H9 (cell line): ENCODE results near the gene RAB5A. TPM values are rescaled to one million over a fixed set of nuclear protein-coding genes. Genes with fewer than 3 reads are reported as not detected.

Source experiments
- DNase-seq: peaks from one replicate; pipeline ENCODE4 v3.0.0-alpha.2; 2017
- H2AFZ ChIP-seq: one replicate; pipeline ENCODE4 v1.6.1; 2013; ENCODE audit warnings: mild to moderate bottlenecking, low read length, control low read depth, moderate library complexity
- H2AK5ac ChIP-seq: 2 replicates; pipeline ENCODE4 v1.6.1; 2013; ENCODE audit warnings: low read length, control low read depth, mixed read lengths; ENCODE audit not compliant: insufficient read length
- H2BK120ac ChIP-seq: one replicate; pipeline ENCODE4 v1.6.1; 2013; ENCODE audit warnings: low read depth, mild to moderate bottlenecking, low read length, control low read depth, inconsistent platforms; ENCODE audit not compliant: poor library complexity, severe bottlenecking
- H2BK12ac ChIP-seq: 2 replicates; pipeline ENCODE4 v1.6.1; 2013; ENCODE audit warnings: low read length, control low read depth, mixed read lengths, low read depth; ENCODE audit not compliant: insufficient read length
- H2BK15ac ChIP-seq: 2 replicates; pipeline ENCODE4 v1.6.1; 2013; ENCODE audit warnings: low read depth, low read length, control low read depth
- H2BK20ac ChIP-seq: one replicate; pipeline ENCODE4 v1.6.1; 2013; ENCODE audit warnings: low read depth, mild to moderate bottlenecking, low read length, control low read depth, inconsistent platforms; ENCODE audit not compliant: poor library complexity, severe bottlenecking
- H2BK5ac ChIP-seq: 2 replicates; pipeline ENCODE4 v1.6.1; 2013; ENCODE audit warnings: low read length, control low read depth, mixed read lengths; ENCODE audit not compliant: insufficient read length
- H3K14ac ChIP-seq: 2 replicates; pipeline ENCODE4 v1.6.1; 2013; ENCODE audit warnings: low read length, control low read depth; ENCODE audit not compliant: insufficient read depth
- H3K18ac ChIP-seq: 2 replicates; pipeline ENCODE4 v1.6.1; 2013; ENCODE audit warnings: low read depth, mild to moderate bottlenecking, mixed read lengths, low read length, control low read depth; ENCODE audit not compliant: insufficient read length
- H3K23ac ChIP-seq: 2 replicates; pipeline ENCODE4 v1.6.1; 2013; ENCODE audit warnings: low read length, control low read depth, mixed read lengths, low read depth; ENCODE audit not compliant: insufficient read length
- H3K23me2 ChIP-seq: 2 replicates; pipeline ENCODE4 v1.6.1; 2013; ENCODE audit warnings: low read depth, mild to moderate bottlenecking, mixed read lengths, low read length, control low read depth; ENCODE audit not compliant: insufficient read length, poor library complexity, severe bottlenecking
- H3K27ac ChIP-seq: 2 replicates; pipeline ENCODE4 v1.5.1; 2013; ENCODE audit warnings: low read length, control low read depth, mixed read lengths, low read depth; ENCODE audit not compliant: insufficient read length
- H3K27me3 ChIP-seq: 2 replicates; pipeline ENCODE4 v1.6.1; 2013; ENCODE audit warnings: low read length, control low read depth, inconsistent platforms; ENCODE audit not compliant: insufficient read depth
- H3K4ac ChIP-seq: 2 replicates; pipeline ENCODE4 v1.6.1; 2013; ENCODE audit warnings: low read depth, mild to moderate bottlenecking, control low read depth, inconsistent platforms, low read length, moderate library complexity
- H3K4me1 ChIP-seq: 2 replicates; pipeline ENCODE4 v1.6.1; 2013; ENCODE audit warnings: low read length, control low read depth, inconsistent platforms; ENCODE audit not compliant: insufficient read depth
- H3K4me2 ChIP-seq: 2 replicates; pipeline ENCODE4 v1.6.1; 2013; ENCODE audit warnings: low read length, control low read depth, mixed read lengths; ENCODE audit not compliant: insufficient read length, insufficient read depth
- H3K56ac ChIP-seq: 2 replicates; pipeline ENCODE4 v1.6.1; 2013; ENCODE audit warnings: low read depth, mild to moderate bottlenecking, mixed read lengths, low read length, control low read depth; ENCODE audit not compliant: insufficient read length
- H3K79me1 ChIP-seq: 2 replicates; pipeline ENCODE4 v1.6.1; 2013; ENCODE audit warnings: low read depth, mild to moderate bottlenecking, moderate library complexity, low read length, control low read depth, inconsistent platforms; ENCODE audit not compliant: insufficient read depth, poor library complexity, severe bottlenecking
- H3K79me2 ChIP-seq: 2 replicates; pipeline ENCODE4 v1.6.1; 2013; ENCODE audit warnings: low read length, control low read depth, inconsistent platforms; ENCODE audit not compliant: insufficient read depth
- H3K9ac ChIP-seq: 2 replicates; pipeline ENCODE4 v1.6.1; 2013; ENCODE audit warnings: low read length, control low read depth, mixed read lengths; ENCODE audit not compliant: insufficient read length; ENCODE audit errors: extremely low read depth
- H3K9me3 ChIP-seq: one replicate; pipeline ENCODE4 v1.6.1; 2013; ENCODE audit warnings: low read depth, low read length, inconsistent platforms; ENCODE audit not compliant: control insufficient read depth
- H3T11ph ChIP-seq: one replicate; pipeline ENCODE4 v1.6.1; 2013; ENCODE audit warnings: mild to moderate bottlenecking, low read length, control low read depth, inconsistent platforms
- H4K20me1 ChIP-seq: one replicate; pipeline ENCODE4 v1.6.1; 2013; ENCODE audit not compliant: control insufficient read depth, insufficient read length, insufficient read depth
- H4K5ac ChIP-seq: 2 replicates; pipeline ENCODE4 v1.6.1; 2013; ENCODE audit warnings: low read depth, mild to moderate bottlenecking, mixed read lengths, low read length, control low read depth; ENCODE audit not compliant: insufficient read length
- H4K8ac ChIP-seq: replicated peaks from 2 replicates; pipeline ENCODE4 v1.6.1; 2013; ENCODE audit warnings: low read length, control low read depth, mixed read lengths, low read depth; ENCODE audit not compliant: insufficient read length
- H4K91ac ChIP-seq: 2 replicates; pipeline ENCODE4 v1.6.1; 2013; ENCODE audit warnings: low read depth, mild to moderate bottlenecking, moderate library complexity, mixed read lengths, low read length, control low read depth; ENCODE audit not compliant: insufficient read length
- H3K27ac Mint-ChIP-seq, 3 experiments: 2 replicates in 2 of 3; 3 replicates in 1 of 3; pipeline ENCODE4 v1.8.0; 2020 to 2021; ENCODE audit warnings: mixed read lengths in 3 of 3, mild to moderate bottlenecking in 1 of 3, moderate library complexity in 1 of 3
- H3K27me3 Mint-ChIP-seq: 2 replicates; pipeline ENCODE4 v1.8.0; 2021; ENCODE audit warnings: low read depth, mild to moderate bottlenecking, moderate library complexity, mixed read lengths
- H3K36me3 Mint-ChIP-seq, 3 experiments: 2 replicates in 2 of 3; 3 replicates in 1 of 3; pipeline ENCODE4 v1.8.0; 2020 to 2021; ENCODE audit warnings: low read depth in 3 of 3, mixed read lengths in 3 of 3; ENCODE audit not compliant: insufficient read depth in 1 of 3
- H3K4me1 Mint-ChIP-seq, 2 experiments: 2 replicates each; pipeline ENCODE4 v1.8.0; 2020; ENCODE audit warnings: mixed read lengths in 2 of 2
- H3K4me3 Mint-ChIP-seq, 2 experiments: 2 replicates in 1 of 2; 3 replicates in 1 of 2; pipeline ENCODE4 v1.8.0; 2020 to 2021; ENCODE audit warnings: mild to moderate bottlenecking in 2 of 2, mixed read lengths in 2 of 2, moderate library complexity in 1 of 2
- H3K9me3 Mint-ChIP-seq, 2 experiments: 2 replicates in 1 of 2; 3 replicates in 1 of 2; pipeline ENCODE4 v1.8.0; 2020; ENCODE audit warnings: mild to moderate bottlenecking in 2 of 2, mixed read lengths in 2 of 2, moderate library complexity in 1 of 2
- WGBS: extraction: QIAGEN DNeasy Blood & Tissue Kit; methylation state at CpG from one replicate; pipeline ENCODE4 v1.1.7; 2013; ENCODE audit warnings: missing lambda C conversion rate, low lambda C conversion rate, mixed read lengths; ENCODE audit not compliant: insufficient read length; ENCODE audit errors: extremely low coverage; 5-methylcytosine and 5-hydroxymethylcytosine counted together
- total RNA-seq: library from RNA; stranded (reverse); gene quantifications from 2 replicates; pipeline ENCODE4 v1.2.1, GENCODE V29; 2021
- TF ChIP-seq, protein P1 (sequence below): fragments of 200-600 bp; sonication (generic); conservative IDR thresholded peaks from 3 replicates; pipeline ENCODE4 v1.8.0; 2021; ENCODE audit warnings: antibody characterized with exemption, mild to moderate bottlenecking

The RAB5A gene
- total RNA-seq, 1 experiment from 2014 or later = 84.8 TPM

DNA sequence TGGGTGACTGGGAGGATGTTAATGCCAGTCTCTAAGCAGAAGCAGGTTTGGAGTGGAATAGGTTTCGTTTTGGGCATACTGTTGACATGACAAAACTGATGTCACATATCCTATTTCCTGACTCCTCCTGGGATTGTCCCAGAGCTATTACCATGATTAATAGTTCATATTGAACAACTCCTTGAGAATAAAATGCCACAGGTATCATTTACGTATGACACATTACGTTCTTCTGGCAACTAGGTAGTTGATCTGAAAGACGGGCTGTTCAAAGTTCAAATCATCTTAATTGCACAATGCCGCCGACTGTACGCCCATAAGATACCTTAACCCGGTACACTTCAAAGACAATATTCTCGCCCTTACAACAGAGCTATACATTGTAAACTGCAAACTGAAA is 1.4 kb upstream of the RAB5A start:
- Histone ChIP-seq H3K18ac (no peak overlapping the region), H4K20me1 (peaks cover 5% of the 10 kb centered on the region), H3K4me1 (no peaks in the 10 kb centered on the region), H2BK120ac (no peak overlapping the region), H3T11ph (no peak overlapping the region), H3K79me2 (peaks cover 20% of the 10 kb centered on the region; the same call in 1 of the 2 replicates), H3K27ac (no peak overlapping the region), H2BK15ac (no peak overlapping the region), H2AK5ac (no peak overlapping the region), H4K5ac (no peak overlapping the region), H3K14ac (no peak overlapping the region), H2BK12ac (no peak overlapping the region), H2BK20ac (no peak overlapping the region), H2BK5ac (no peak overlapping the region), H3K9me3 (no peaks in the 10 kb centered on the region), H4K8ac (no peak overlapping the region), H3K23ac (no peak overlapping the region), H3K4me2 (peak overlapping the region; percentile 68), H4K91ac (no peak overlapping the region), H3K27me3 (no peaks in the 10 kb centered on the region), H3K56ac (no peak overlapping the region), H2AFZ (no peak overlapping the region), H3K79me1 (no peaks in the 10 kb centered on the region), H3K4ac (no peak overlapping the region), H3K9ac (no peak overlapping the region), H3K23me2 (peaks cover 4% of the 10 kb centered on the region)
- Mint-ChIP-seq H3K4me3 (peak overlapping the region; percentile 99), H3K9me3 (peaks cover 5% of the 10 kb centered on the region in 2 experiments; a peak in 3 of 5 replicates), H3K27me3 (peaks cover 3% of the 10 kb centered on the region; the same call in 1 of the 2 replicates), H3K4me1 (peaks cover 28 to 31% of the 10 kb centered on the region in 2 experiments), H3K36me3 (peaks cover 0 to 16% (median 10%) of the 10 kb centered on the region in 3 experiments; a peak in 6 of 7 replicates), H3K27ac (peak overlapping the region in 1 of 3 experiments; percentile 100; a peak in 2 of 7 replicates)
- DNase-seq = no peak
- TF ChIP-seq, protein P1, sequence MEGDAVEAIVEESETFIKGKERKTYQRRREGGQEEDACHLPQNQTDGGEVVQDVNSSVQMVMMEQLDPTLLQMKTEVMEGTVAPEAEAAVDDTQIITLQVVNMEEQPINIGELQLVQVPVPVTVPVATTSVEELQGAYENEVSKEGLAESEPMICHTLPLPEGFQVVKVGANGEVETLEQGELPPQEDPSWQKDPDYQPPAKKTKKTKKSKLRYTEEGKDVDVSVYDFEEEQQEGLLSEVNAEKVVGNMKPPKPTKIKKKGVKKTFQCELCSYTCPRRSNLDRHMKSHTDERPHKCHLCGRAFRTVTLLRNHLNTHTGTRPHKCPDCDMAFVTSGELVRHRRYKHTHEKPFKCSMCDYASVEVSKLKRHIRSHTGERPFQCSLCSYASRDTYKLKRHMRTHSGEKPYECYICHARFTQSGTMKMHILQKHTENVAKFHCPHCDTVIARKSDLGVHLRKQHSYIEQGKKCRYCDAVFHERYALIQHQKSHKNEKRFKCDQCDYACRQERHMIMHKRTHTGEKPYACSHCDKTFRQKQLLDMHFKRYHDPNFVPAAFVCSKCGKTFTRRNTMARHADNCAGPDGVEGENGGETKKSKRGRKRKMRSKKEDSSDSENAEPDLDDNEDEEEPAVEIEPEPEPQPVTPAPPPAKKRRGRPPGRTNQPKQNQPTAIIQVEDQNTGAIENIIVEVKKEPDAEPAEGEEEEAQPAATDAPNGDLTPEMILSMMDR = no peak
- no CpG with 5 or more reads among the region's 9 CpGs for WGBS
